PC-3 (cell line): Measurements from ENCODE around the gene TLCD2. TPM values are rescaled to one million over a fixed set of nuclear protein-coding genes. Genes with fewer than 3 reads are reported as not detected.

Source experiments
- ATAC-seq: fragments of 200-7000 bp; cut with Tn5 transposase; 2 replicates; pipeline ENCODE4 v1.9.1; 2020; ENCODE audit warnings: mild to moderate bottlenecking, moderate library complexity
- BruUV-seq: library from RNA; stranded (reverse); fragments of 400-500 nt; replicated peaks from 2 replicates; lab custom pipeline; 2021; lab: Mats Ljungman, UMichigan
- CTCF ChIA-PET: fragments of 300-600 bp; sonication (Branson Sonifier 250); formaldehyde crosslinking; loops from one replicate; lab custom pipeline; 2022; ENCODE audit warnings: antibody characterized with exemption; lab: Charles Lee
- POLR2A ChIA-PET: fragments of 300-600 bp; sonication (Branson Sonifier 250); formaldehyde crosslinking; loops from one replicate; lab custom pipeline; 2022; ENCODE audit warnings: antibody characterized with exemption; ENCODE audit not compliant: unreplicated experiment; lab: Charles Lee
- DNase-seq: peaks from one replicate; pipeline ENCODE4 v3.0.0-alpha.2; 2015
- H2AFZ ChIP-seq: fragments of 300-600 bp; sonication (generic); 2 replicates; pipeline ENCODE4 v1.6.0; 2016; ENCODE audit warnings: antibody characterized with exemption, low read length
- H3F3A ChIP-seq: fragments of 300-600 bp; sonication (generic); one replicate; pipeline ENCODE4 v1.6.0; 2017; ENCODE audit warnings: antibody characterized with exemption, low read length, control low read depth, mild to moderate bottlenecking; ENCODE audit not compliant: unreplicated experiment
- H3K27ac ChIP-seq: fragments of 300-600 bp; sonication (generic); 2 replicates; pipeline ENCODE4 v1.5.1; 2016; ENCODE audit warnings: mild to moderate bottlenecking, low read length
- H3K27me3 ChIP-seq: fragments of 300-600 bp; sonication (generic); 2 replicates; pipeline ENCODE4 v1.6.1; 2016; ENCODE audit warnings: low read length, mixed read lengths
- H3K36me3 ChIP-seq: fragments of 300-600 bp; sonication (generic); 2 replicates; pipeline ENCODE4 v1.6.1; 2016; ENCODE audit warnings: low read depth, mixed run types, low read length, mixed read lengths
- H3K4me1 ChIP-seq: fragments of 300-600 bp; sonication (generic); 2 replicates; pipeline ENCODE4 v1.5.1; 2016; ENCODE audit warnings: low read length; ENCODE audit not compliant: insufficient read depth
- H3K4me2 ChIP-seq: fragments of 300-600 bp; sonication (generic); 2 replicates; pipeline ENCODE4 v1.6.0; 2016; ENCODE audit warnings: low read length
- H3K4me3 ChIP-seq: fragments of 300-600 bp; sonication (generic); 2 replicates; pipeline ENCODE4 v1.5.1; 2016; ENCODE audit warnings: mild to moderate bottlenecking, low read length, mixed read lengths
- H3K79me2 ChIP-seq: fragments of 300-600 bp; sonication (generic); 2 replicates; pipeline ENCODE4 v1.6.1; 2017; ENCODE audit warnings: low read length, mixed read lengths
- H3K9ac ChIP-seq: fragments of 300-600 bp; sonication (generic); 2 replicates; pipeline ENCODE4 v1.6.0; 2016; ENCODE audit warnings: mild to moderate bottlenecking, low read length
- H3K9me2 ChIP-seq: fragments of 300-600 bp; sonication (generic); replicated peaks from 2 replicates; pipeline ENCODE4 v1.6.1; 2016; ENCODE audit warnings: mixed run types, low read length, mixed read lengths
- H3K9me3 ChIP-seq: fragments of 300-600 bp; sonication (generic); 2 replicates; pipeline ENCODE4 v1.6.1; 2016; ENCODE audit warnings: low read length, mixed read lengths
- H4K20me1 ChIP-seq: fragments of 300-600 bp; sonication (generic); 2 replicates; pipeline ENCODE4 v1.6.1; 2016; ENCODE audit warnings: low read length, mixed read lengths
- CTCF ChIP-seq: fragments of 300-600 bp; sonication (generic); conservative IDR thresholded peaks from 2 replicates; pipeline ENCODE4 v1.5.1; 2017; ENCODE audit warnings: antibody characterized with exemption, low read depth, mild to moderate bottlenecking, low read length
- EZH2 ChIP-seq: fragments of 300-600 bp; sonication (generic); IDR thresholded peaks from one replicate; pipeline ENCODE4 v1.6.1; 2017; ENCODE audit warnings: antibody characterized with exemption, mild to moderate bottlenecking, low read length; ENCODE audit not compliant: unreplicated experiment
- EZH2phosphoT487 ChIP-seq: fragments of 300-600 bp; sonication (generic); IDR thresholded peaks from 2 replicates; pipeline ENCODE4 v1.6.1; 2018; ENCODE audit warnings: mild to moderate bottlenecking, antibody characterized with exemption, low read length, borderline replicate concordance
- intact Hi-C: fragments of 100-400 bp; cut with micrococcal nuclease; formaldehyde crosslinking; loops from 2 replicates; pipeline ENCODE4 v1.9.0; 2023
- total RNA-seq: library from RNA; depleted of rRNA; stranded (reverse); fragments of >200 nt; gene quantifications from 2 replicates; pipeline ENCODE4 v1.2.3, GENCODE V29; 2014

TLCD2 gene
- total RNA-seq, 1 experiment from 2014 or later = 0.77 TPM

DNA sequence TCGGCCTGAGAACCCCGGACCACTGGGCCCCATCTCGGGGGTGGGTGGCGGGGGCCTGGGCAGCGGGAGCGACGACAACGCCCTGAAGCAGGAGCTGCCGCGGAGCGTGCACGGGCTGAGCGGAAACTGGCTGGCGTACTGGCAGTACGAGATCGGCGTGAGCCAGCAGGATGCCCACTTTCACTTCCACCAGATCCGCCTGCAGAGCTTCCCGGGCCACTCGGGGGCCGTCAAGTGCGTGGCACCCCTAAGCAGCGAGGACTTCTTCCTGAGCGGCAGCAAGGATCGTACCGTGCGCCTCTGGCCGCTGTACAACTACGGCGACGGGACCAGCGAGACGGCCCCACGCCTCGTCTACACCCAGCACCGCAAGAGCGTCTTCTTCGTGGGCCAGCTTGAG, 23.6 kb upstream of the TLCD2 start:
- no peak overlapping the region for H3K4me2 ChIP-seq
- no peak for ATAC-seq
- no TSS peak for BruUV-seq

GRCh38 chr17:1732833-1733321, 22.7 kb upstream of the TLCD2 start:
- ATAC-seq (no peak), DNase-seq (no peak)
- no peaks in the 10 kb centered on the region for H3F3A ChIP-seq
- no peak overlapping the region for H3K27ac ChIP-seq
- no peaks in the 10 kb centered on the region for H3K79me2 ChIP-seq
- H3K36me3 ChIP-seq = no peaks in the 10 kb centered on the region
- H3K4me1 ChIP-seq = no peaks in the 10 kb centered on the region
- no peak overlapping the region for H3K9ac ChIP-seq
- H3K4me3 ChIP-seq = no peak overlapping the region
- H3K9me2 ChIP-seq = no peaks in the 10 kb centered on the region
- no TSS peak for BruUV-seq
- ChIA-PET CTCF (no interaction called here), POLR2A (no interaction called here)
- intact Hi-C loops = no loop called here
- no peaks in the 10 kb centered on the region for H3K9me3 ChIP-seq
- TF ChIP-seq CTCF (no peak), EZH2phosphoT487 (no peak), EZH2 (no peak)
- no peaks in the 10 kb centered on the region for H4K20me1 ChIP-seq
- H3K4me2 ChIP-seq = no peak overlapping the region
- H3K27me3 ChIP-seq = no peaks in the 10 kb centered on the region
- H2AFZ ChIP-seq = no peak overlapping the region

More for the DNA sequence above, 23.6 kb upstream of the TLCD2 start:
- no peaks in the 10 kb centered on the region for H3K27me3 ChIP-seq
- intact Hi-C loops = no loop called here
- no peaks in the 10 kb centered on the region for H3K9me2 ChIP-seq
- no peak overlapping the region for H3K27ac ChIP-seq
- DNase-seq = no peak
- TF ChIP-seq CTCF (no peak), EZH2 (no peak), EZH2phosphoT487 (no peak)
- CTCF ChIA-PET = no interaction called here
- no peaks in the 10 kb centered on the region for H3K36me3 ChIP-seq
- H2AFZ ChIP-seq = no peak overlapping the region
- no peaks in the 10 kb centered on the region for H3K9me3 ChIP-seq
- H3K79me2 ChIP-seq = no peaks in the 10 kb centered on the region
- no peaks in the 10 kb centered on the region for H4K20me1 ChIP-seq
- no peak overlapping the region for H3K9ac ChIP-seq
- POLR2A ChIA-PET = no interaction called here
- no peaks in the 10 kb centered on the region for H3F3A ChIP-seq
- H3K4me3 ChIP-seq = no peak overlapping the region
- no peaks in the 10 kb centered on the region for H3K4me1 ChIP-seq

DNA sequence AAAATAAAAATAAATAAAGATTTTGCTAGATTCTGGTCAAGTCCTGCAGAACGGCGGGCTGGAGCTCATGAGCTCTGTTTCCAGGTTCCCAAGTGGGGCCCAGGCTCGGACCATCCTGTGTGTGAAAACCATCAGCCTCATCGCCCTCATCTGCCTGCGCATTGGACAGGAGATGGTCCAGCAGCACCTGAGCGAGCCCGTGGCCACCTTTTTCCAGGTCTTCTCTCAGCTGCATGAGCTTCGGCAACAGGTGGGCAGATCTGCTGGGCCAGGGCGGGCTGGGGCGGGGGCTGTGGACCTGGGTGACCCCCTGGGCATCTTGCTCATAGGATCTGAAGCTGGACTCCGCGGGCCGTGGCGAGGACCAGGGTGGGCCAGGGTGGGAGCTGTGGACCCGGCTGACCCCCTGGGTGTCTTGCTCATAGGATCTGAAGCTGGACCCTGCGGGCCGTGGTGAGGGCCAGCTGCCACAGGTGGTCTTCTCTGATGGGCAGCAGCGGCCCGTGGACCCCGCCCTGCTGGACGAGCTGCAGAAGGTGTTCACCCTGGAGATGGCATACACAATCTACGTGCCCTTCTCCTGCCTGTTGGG, 22.2 kb upstream of the TLCD2 start:
- Histone ChIP-seq H3K27ac (no peak overlapping the region), H3K27me3 (no peaks in the 10 kb centered on the region), H3K4me3 (no peak overlapping the region), H4K20me1 (no peaks in the 10 kb centered on the region), H3K9me3 (no peaks in the 10 kb centered on the region), H3F3A (no peaks in the 10 kb centered on the region), H3K9ac (no peak overlapping the region), H3K36me3 (no peaks in the 10 kb centered on the region), H2AFZ (no peak overlapping the region), H3K9me2 (no peaks in the 10 kb centered on the region), H3K4me1 (no peaks in the 10 kb centered on the region), H3K79me2 (no peaks in the 10 kb centered on the region), H3K4me2 (no peak overlapping the region)
- ChIA-PET POLR2A (no interaction called here), CTCF (no interaction called here)
- BruUV-seq = no TSS peak
- ATAC-seq (no peak), DNase-seq (no peak)
- intact Hi-C loops = no loop called here
- TF ChIP-seq CTCF (no peak), EZH2 (no peak), EZH2phosphoT487 (no peak)
